H1 (cell line): ENCODE measurements around the gene DPY30. TPM values are rescaled to one million over a fixed set of nuclear protein-coding genes. Genes with fewer than 3 reads are reported as not detected.

ENCODE experiments used
- CTCF ChIA-PET: fragments of 300-600 bp; sonication (Branson Sonifier 250); formaldehyde crosslinking; loops from one replicate; lab custom pipeline; 2021; ENCODE audit not compliant: partially characterized antibody; lab: Charles Lee
- POLR2A ChIA-PET: fragments of 300-600 bp; sonication (Branson Sonifier 250); formaldehyde crosslinking; loops from one replicate; lab custom pipeline; 2021; ENCODE audit warnings: inconsistent platforms; ENCODE audit not compliant: partially characterized antibody; lab: Charles Lee
- DNase-seq, 2 experiments: peaks; one replicate each; pipeline versions ENCODE4 v3.0.0 to v3.0.0-alpha.2; 2010 to 2022; ENCODE audit warnings: low spot score in 2 of 2, low read depth in 1 of 2, mixed read lengths in 1 of 2
- FAIRE-seq: peaks from 2 replicates; lab custom pipeline; 2011; peaks lifted over from hg19 to GRCh38; lab: Jason Lieb, UNC
- H2AFZ ChIP-seq: 2 replicates; pipeline ENCODE4 v1.8.1; 2012; ENCODE audit warnings: low read length, inconsistent platforms
- H2AK5ac ChIP-seq: 2 replicates; pipeline ENCODE4 v1.6.1; 2013; ENCODE audit warnings: low read depth, low read length
- H2BK120ac ChIP-seq: replicated peaks from 2 replicates; pipeline ENCODE3; 2013; ENCODE audit warnings: low read depth, low read length, inconsistent platforms
- H2BK12ac ChIP-seq: 2 replicates; pipeline ENCODE4 v1.6.1; 2013; ENCODE audit warnings: low read depth, low read length
- H2BK15ac ChIP-seq: 2 replicates; pipeline ENCODE4 v1.6.1; 2013; ENCODE audit warnings: low read length
- H2BK20ac ChIP-seq: 2 replicates; pipeline ENCODE4 v1.6.1; 2013; ENCODE audit warnings: low read length
- H2BK5ac ChIP-seq: 2 replicates; pipeline ENCODE4 v1.6.1; 2013; ENCODE audit warnings: low read depth, low read length
- H3K14ac ChIP-seq: 2 replicates; pipeline ENCODE4 v1.6.1; 2013; ENCODE audit warnings: inconsistent platforms; ENCODE audit not compliant: insufficient read length
- H3K18ac ChIP-seq: 2 replicates; pipeline ENCODE4 v1.6.1; 2013; ENCODE audit warnings: low read length; ENCODE audit errors: extremely low read depth
- H3K23ac ChIP-seq: 2 replicates; pipeline ENCODE4 v1.6.1; 2013; ENCODE audit warnings: inconsistent platforms; ENCODE audit not compliant: insufficient read length
- H3K23me2 ChIP-seq: 2 replicates; pipeline ENCODE4 v1.6.1; 2013; ENCODE audit warnings: low read depth, low read length
- H3K27ac ChIP-seq: 2 replicates; pipeline ENCODE4 v1.6.1; 2011; ENCODE audit warnings: low read depth, low read length, inconsistent platforms
- H3K27me3 ChIP-seq, 4 experiments: replicated peaks in 1 of 4; 1 replicate in 1 of 4; 2 replicates in 3 of 4; pipeline versions ENCODE4 v1.6.1 to v1.8.1; 2011 to 2013; ENCODE audit warnings: low read length in 3 of 4, mild to moderate bottlenecking in 3 of 4, inconsistent platforms in 2 of 4, mixed read lengths in 2 of 4, moderate library complexity in 1 of 4; ENCODE audit not compliant: control insufficient read depth in 3 of 4, insufficient read depth in 3 of 4; ENCODE audit errors: extremely low read depth in 1 of 4
- H3K36me3 ChIP-seq, 4 experiments: 2 replicates each; pipeline versions ENCODE4 v1.6.1 to v1.8.1; 2011 to 2013; ENCODE audit warnings: mild to moderate bottlenecking in 4 of 4, low read length in 3 of 4, moderate library complexity in 2 of 4, control low read depth in 1 of 4, inconsistent platforms in 1 of 4; ENCODE audit not compliant: insufficient read depth in 4 of 4, control insufficient read depth in 2 of 4
- H3K4ac ChIP-seq: replicated peaks from 2 replicates; pipeline ENCODE3; 2013; ENCODE audit warnings: low read length, low read depth, mixed read lengths, inconsistent platforms; ENCODE audit not compliant: insufficient read length
- H3K4me1 ChIP-seq, 4 experiments: replicated peaks in 1 of 4; 1 replicate in 1 of 4; 2 replicates in 3 of 4; pipeline versions ENCODE4 v1.6.1 to v1.8.1; 2011 to 2013; ENCODE audit warnings: low read length in 3 of 4, inconsistent platforms in 2 of 4, mixed read lengths in 1 of 4; ENCODE audit not compliant: insufficient read depth in 4 of 4, control insufficient read depth in 3 of 4
- H3K4me2 ChIP-seq, 2 experiments: 2 replicates each; pipeline versions ENCODE4 v1.6.1 to v1.8.1; 2011 to 2013; ENCODE audit warnings: low read depth in 2 of 2, low read length in 2 of 2, control low read depth in 1 of 2, inconsistent platforms in 1 of 2, mild to moderate bottlenecking in 1 of 2; ENCODE audit not compliant: insufficient read depth in 1 of 2
- H3K4me3 ChIP-seq, 4 experiments: fragments of 200-600, 300-600 bp in 1 of 4; sonication (generic), shearing (Covaris generic), sonication (Bioruptor Twin) in 1 of 4; 2 replicates each; pipeline versions ENCODE4 v1.5.1 to v1.8.1; 2011 to 2016; ENCODE audit warnings: low read length in 4 of 4, low read depth in 3 of 4, control low read depth in 2 of 4, inconsistent platforms in 2 of 4, mild to moderate bottlenecking in 2 of 4, mixed read lengths in 1 of 4, moderate library complexity in 1 of 4; ENCODE audit not compliant: insufficient read depth in 2 of 4; ENCODE audit errors: extremely low read depth in 1 of 4
- H3K56ac ChIP-seq: replicated peaks from 2 replicates; pipeline ENCODE3; 2013; ENCODE audit warnings: low read depth, mild to moderate bottlenecking, mixed read lengths, low read length, inconsistent platforms; ENCODE audit not compliant: insufficient read length
- H3K79me1 ChIP-seq: 2 replicates; pipeline ENCODE4 v1.6.1; 2013; ENCODE audit warnings: low read depth, low read length, control low read depth
- H3K79me2 ChIP-seq, 2 experiments: 2 replicates each; pipeline versions ENCODE4 v1.6.1 to v1.8.1; 2012 to 2013; ENCODE audit warnings: low read length in 2 of 2, mild to moderate bottlenecking in 2 of 2, inconsistent platforms in 1 of 2; ENCODE audit not compliant: insufficient read depth in 2 of 2, control insufficient read depth in 1 of 2
- H3K9ac ChIP-seq, 4 experiments: replicated peaks in 1 of 4; 1 replicate in 1 of 4; 2 replicates in 3 of 4; pipeline versions ENCODE4 v1.6.1 to v1.8.1; 2011 to 2013; ENCODE audit warnings: low read depth in 3 of 4, low read length in 3 of 4, control low read depth in 2 of 4, mild to moderate bottlenecking in 2 of 4, moderate library complexity in 2 of 4, inconsistent platforms in 1 of 4; ENCODE audit errors: extremely low read depth in 1 of 4
- H3K9me3 ChIP-seq, 2 experiments: 2 replicates each; pipeline versions ENCODE4 v1.6.1 to v1.8.1; 2012 to 2013; ENCODE audit warnings: mild to moderate bottlenecking in 2 of 2, moderate library complexity in 2 of 2, control low read depth in 1 of 2, inconsistent platforms in 1 of 2, low read depth in 1 of 2, low read length in 1 of 2, mixed read lengths in 1 of 2; ENCODE audit not compliant: insufficient read depth in 2 of 2
- H4K20me1 ChIP-seq, 2 experiments: replicated peaks in 1 of 2; 2 replicates each; pipeline versions ENCODE3 to v1.8.1; 2011 to 2013; ENCODE audit warnings: inconsistent platforms in 2 of 2, low read length in 2 of 2, mild to moderate bottlenecking in 1 of 2; ENCODE audit not compliant: insufficient read depth in 2 of 2, control insufficient read depth in 1 of 2
- H4K5ac ChIP-seq: 2 replicates; pipeline ENCODE4 v1.6.1; 2013; ENCODE audit warnings: low read length, low read depth, mixed read lengths, inconsistent platforms; ENCODE audit not compliant: insufficient read length
- H4K8ac ChIP-seq: 2 replicates; pipeline ENCODE4 v1.8.0; 2013; ENCODE audit warnings: mild to moderate bottlenecking, moderate library complexity, low read length, inconsistent platforms; ENCODE audit not compliant: insufficient read depth; ENCODE audit errors: extremely low read depth
- H4K91ac ChIP-seq: replicated peaks from 2 replicates; pipeline ENCODE3; 2013; ENCODE audit warnings: low read length, mixed read lengths, inconsistent platforms; ENCODE audit not compliant: insufficient read length
- CBX5 ChIP-seq: fragments of 300-800, 300-1000 bp; sonication (generic); IDR thresholded peaks from 2 replicates; pipeline ENCODE4 v1.7.1; 2016; ENCODE audit warnings: antibody characterized with exemption, low read length, low read depth
- CTBP2 ChIP-seq: IDR thresholded peaks from 2 replicates; pipeline ENCODE4 v1.7.0; 2011; ENCODE audit warnings: borderline replicate concordance, mild to moderate bottlenecking, moderate library complexity, mixed read lengths, low read length; ENCODE audit not compliant: insufficient read depth, insufficient read length
- EGR1 ChIP-seq: IDR thresholded peaks from 2 replicates; pipeline ENCODE4 v1.6.1; 2011; ENCODE audit warnings: low read depth, low read length, borderline replicate concordance
- EZH2 ChIP-seq: fragments of 200-600 bp; sonication (generic); IDR thresholded peaks from 2 replicates; pipeline ENCODE4 v1.7.1; 2012; ENCODE audit warnings: low read depth, mild to moderate bottlenecking, moderate library complexity, low read length, inconsistent platforms; ENCODE audit not compliant: severe bottlenecking
- HDAC6 ChIP-seq: IDR thresholded peaks from one replicate; pipeline ENCODE4 v1.7.1; 2012; ENCODE audit warnings: low read depth, mild to moderate bottlenecking, inconsistent platforms, low read length, moderate library complexity
- JUND ChIP-seq: IDR thresholded peaks from 2 replicates; pipeline ENCODE4 v1.6.1; 2011; ENCODE audit warnings: mild to moderate bottlenecking, improper control_type of control experiment, low read length
- NRF1 ChIP-seq: IDR thresholded peaks from 2 replicates; pipeline ENCODE4 v1.6.1; 2011; ENCODE audit warnings: mild to moderate bottlenecking, low read depth, low read length, improper control_type of control experiment
- POLR2A ChIP-seq, 2 experiments: IDR thresholded peaks; 1 replicate in 1 of 2; 2 replicates in 1 of 2; pipeline ENCODE4 v1.6.1; 2011; ENCODE audit warnings: low read depth in 2 of 2, low read length in 2 of 2, mild to moderate bottlenecking in 2 of 2; ENCODE audit errors: control extremely low read depth in 1 of 2
- RXRA ChIP-seq: IDR thresholded peaks from 2 replicates; pipeline ENCODE4 v1.6.1; 2011; ENCODE audit warnings: low read depth, mild to moderate bottlenecking, low read length, moderate library complexity; ENCODE audit not compliant: insufficient read depth
- SIRT6 ChIP-seq: IDR thresholded peaks from one replicate; pipeline ENCODE4 v1.7.1; 2012; ENCODE audit warnings: low read length, inconsistent platforms
- SP1 ChIP-seq: IDR thresholded peaks from 2 replicates; pipeline ENCODE4 v1.6.1; 2011; ENCODE audit warnings: low read depth, low read length
- SUZ12 ChIP-seq: fragments of 200-600 bp; sonication (generic); IDR thresholded peaks from 2 replicates; pipeline ENCODE4 v1.6.1; 2012; ENCODE audit warnings: mild to moderate bottlenecking, inconsistent platforms, low read length, moderate library complexity, mixed read lengths
- TBP ChIP-seq: IDR thresholded peaks from 2 replicates; pipeline ENCODE4 v1.6.1; 2011; ENCODE audit warnings: low read depth, low read length, improper control_type of control experiment
- TEAD4 ChIP-seq: IDR thresholded peaks from 2 replicates; pipeline ENCODE4 v1.6.1; 2012; ENCODE audit warnings: low read depth, low read length, inconsistent platforms, mixed read lengths
- WGBS, 2 experiments: shearing (Covaris generic) in 1 of 2; methylation state at CpG; one replicate each; pipeline versions ENCODE4 v1.1.6 to v1.1.7; 2013 to 2015; ENCODE audit warnings: low lambda C conversion rate in 2 of 2, mixed read lengths in 2 of 2, inconsistent platforms in 1 of 2, low coverage in 1 of 2, missing lambda C conversion rate in 1 of 2; ENCODE audit not compliant: insufficient replicate concordance in 2 of 2, insufficient coverage in 1 of 2, insufficient read length in 1 of 2; ENCODE audit errors: extremely low coverage in 1 of 2, missing lambda C conversion rate in 1 of 2; 5-methylcytosine and 5-hydroxymethylcytosine counted together
- polyA plus RNA-seq, 7 experiments: library from polyadenylated mRNA; depleted of rRNA in 3 of 7; stranded (reverse) in 5 of 7; unstranded in 2 of 7; fragments of >200 nt in 5 of 7; fragments of 200-250 nt in 2 of 7; gene quantifications; 1 replicate in 5 of 7; 2 replicates in 1 of 7; 4 replicates in 1 of 7; pipeline versions ENCODE4 v1.2.1 to v1.2.3, GENCODE V29; 2011 to 2013; ENCODE audit warnings: missing spikeins in 2 of 7, mixed read lengths in 2 of 7
- total RNA-seq: library from RNA; stranded (reverse); fragmentation: NEBNext Ultra II Directional; extraction: Animal tissue kit (Norgen Biotek cat#: 25700); gene quantifications from 2 replicates; pipeline ENCODE4 v1.2.1, GENCODE V29; 2021
- TF ChIP-seq, protein P1 (sequence below): IDR thresholded peaks from 2 replicates; pipeline ENCODE4 v1.6.1; 2011; ENCODE audit warnings: low read depth, mild to moderate bottlenecking, low read length; ENCODE audit not compliant: insufficient read depth

DPY30 gene
- total and polyA plus RNA-seq, 2 of the 8 experiments (the other 6 are each of a cell fraction or from before 2014, with no cell fraction given): 139 to 157 TPM

DNA sequence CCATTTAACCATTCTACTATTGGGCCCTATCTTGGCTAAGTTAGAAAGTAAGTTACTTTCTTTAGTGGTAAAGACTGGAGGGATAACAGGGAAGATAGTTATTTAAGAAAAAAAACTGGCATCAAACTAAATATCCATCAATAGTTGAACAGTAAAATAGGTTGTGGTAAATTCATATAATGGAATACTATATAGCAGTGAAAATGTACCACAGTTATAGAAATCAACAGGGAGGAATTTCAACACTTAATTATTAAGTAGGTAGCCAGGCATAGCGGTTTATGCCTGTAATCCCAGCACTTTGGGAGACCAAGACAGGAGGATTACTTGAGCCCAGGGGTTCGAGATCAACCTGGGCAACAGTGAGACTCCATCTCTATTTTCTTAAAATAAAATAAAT, 20.7 kb upstream of the DPY30 start:
- 91% methylated on average over 2 of the region's 2 CpGs; no CpG with 5 or more reads in 1 of the 2 experiments for WGBS, 2 experiments
- no peak overlapping the region for H4K91ac ChIP-seq
- CTCF ChIA-PET: interaction anchor here (0.7 kb wide), 1 partner anchor 8 kb away, joined by 3 read pairs; no protein-coding TSS in a partner anchor
- TF ChIP-seq RXRA: no peak
- no peak for TF ChIP-seq CBX5
- no peak for TF ChIP-seq CTBP2
- no peak for TF ChIP-seq SP1
- no peak for TF ChIP-seq EZH2
- TF ChIP-seq HDAC6: no peak
- TF ChIP-seq TEAD4: no peak
- TF ChIP-seq EGR1: no peak
- TF ChIP-seq NRF1: no peak
- TF ChIP-seq JUND: no peak
- no peak for TF ChIP-seq TBP
- TF ChIP-seq POLR2A (IDR thresholded peaks at IDR 0.05; ENCODE audit: control extremely low read depth in 1 of 2, low read depth in 2 of 2, low read length in 2 of 2): no peak
- no peak for TF ChIP-seq SUZ12
- TF ChIP-seq, protein P1, sequence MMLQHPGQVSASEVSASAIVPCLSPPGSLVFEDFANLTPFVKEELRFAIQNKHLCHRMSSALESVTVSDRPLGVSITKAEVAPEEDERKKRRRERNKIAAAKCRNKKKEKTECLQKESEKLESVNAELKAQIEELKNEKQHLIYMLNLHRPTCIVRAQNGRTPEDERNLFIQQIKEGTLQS: no peak
- TF ChIP-seq SIRT6: no peak

More for the DNA sequence above, 20.7 kb upstream of the DPY30 start:
- H3K9ac ChIP-seq: no peak overlapping the region
- H2BK20ac ChIP-seq: no peak overlapping the region
- H4K8ac ChIP-seq: no peak overlapping the region
- no peak overlapping the region for H3K56ac ChIP-seq
- POLR2A ChIA-PET: interaction anchor here (0.6 to 2.5 kb wide), 2 partner anchors 21 to 105 kb away, joined by 4 to 10 read pairs; partner anchors contain the start of gene DPY30
- H3K27ac ChIP-seq: no peak overlapping the region
- peaks cover 5% of the 10 kb centered on the region for H3K23me2 ChIP-seq
- H3K27me3 ChIP-seq: no peaks in the 10 kb centered on the region
- H3K4me1 ChIP-seq: peaks cover 0 to 2% (median 0%) of the 10 kb centered on the region in 4 experiments; a peak in 2 of 7 replicates
- H4K5ac ChIP-seq: no peak overlapping the region
- H2BK120ac ChIP-seq: no peak overlapping the region
- H3K4me3 ChIP-seq: no peak overlapping the region
- FAIRE-seq (no peak), DNase-seq (no peak)
- no peak overlapping the region for H3K4me2 ChIP-seq
- no peak overlapping the region for H2BK5ac ChIP-seq
- H3K9me3 ChIP-seq: no peaks in the 10 kb centered on the region
- H3K14ac ChIP-seq: no peak overlapping the region
- no peak overlapping the region for H3K4ac ChIP-seq
- no peaks in the 10 kb centered on the region for H3K36me3 ChIP-seq
- no peaks in the 10 kb centered on the region for H3K79me1 ChIP-seq
- no peak overlapping the region for H2AK5ac ChIP-seq
- no peak overlapping the region for H2BK15ac ChIP-seq
- H3K18ac ChIP-seq: no peak overlapping the region
- H3K79me2 ChIP-seq: peaks cover 0 to 9% of the 10 kb centered on the region in 2 experiments; a peak in 1 of 4 replicates
- H3K23ac ChIP-seq: no peak overlapping the region
- H2BK12ac ChIP-seq: no peak overlapping the region
- no peaks in the 10 kb centered on the region for H4K20me1 ChIP-seq
- H2AFZ ChIP-seq: no peak overlapping the region
